ENCODE data around the gene ZEB2. TPM values are rescaled to one million over a fixed set of nuclear protein-coding genes. Genes with fewer than 3 reads are reported as not detected.

ZEB2 gene
- total RNA-seq, 1 experiment from 2014 or later = 15.1 TPM

GRCh38 chr2:144496092-144496976 is 23.6 kb downstream of the ZEB2 start:
- no peak for DNase-seq (ENCODE audit: low read depth)

DNA sequence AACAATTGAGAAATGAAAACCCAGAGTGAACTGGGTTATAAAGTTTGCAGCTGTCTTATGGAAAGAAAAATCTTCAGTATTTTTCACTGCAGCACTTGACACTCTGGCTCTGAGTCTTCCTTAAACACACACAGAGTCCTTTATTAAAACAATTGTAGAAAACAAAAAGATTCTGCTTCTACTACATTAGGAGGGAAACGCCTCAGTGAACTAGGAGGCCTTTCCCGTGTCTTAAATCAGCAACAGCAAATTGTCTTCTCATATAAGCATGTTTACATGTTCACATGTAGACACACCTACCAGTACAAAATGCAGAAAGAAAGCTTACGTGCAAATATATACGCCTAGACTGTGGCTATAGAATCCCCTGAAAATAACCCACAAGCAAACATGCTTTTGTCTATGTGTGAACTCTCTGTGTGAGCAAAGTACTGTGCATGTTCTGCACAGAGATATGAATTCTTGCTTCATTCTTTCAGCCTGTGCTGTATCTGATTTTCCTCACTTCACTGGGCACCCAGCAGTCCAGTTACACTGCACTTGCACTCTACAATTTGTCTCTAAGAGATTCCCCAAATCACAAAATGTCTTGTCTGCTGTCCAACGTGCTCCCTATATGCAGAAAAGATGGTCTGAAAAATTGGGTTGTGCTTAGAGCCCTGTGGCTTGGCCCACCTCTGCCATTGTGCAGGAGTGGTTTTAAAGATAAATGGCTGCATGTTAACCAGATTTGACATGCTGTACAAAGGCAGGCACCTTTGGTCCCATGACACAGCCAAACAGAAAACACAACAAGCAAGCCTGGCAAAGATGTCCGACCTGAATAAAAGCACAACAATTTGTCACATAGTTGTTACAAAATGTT is 24.5 kb downstream of the ZEB2 start:
- no peak for DNase-seq (ENCODE audit: low read depth)

DNA sequence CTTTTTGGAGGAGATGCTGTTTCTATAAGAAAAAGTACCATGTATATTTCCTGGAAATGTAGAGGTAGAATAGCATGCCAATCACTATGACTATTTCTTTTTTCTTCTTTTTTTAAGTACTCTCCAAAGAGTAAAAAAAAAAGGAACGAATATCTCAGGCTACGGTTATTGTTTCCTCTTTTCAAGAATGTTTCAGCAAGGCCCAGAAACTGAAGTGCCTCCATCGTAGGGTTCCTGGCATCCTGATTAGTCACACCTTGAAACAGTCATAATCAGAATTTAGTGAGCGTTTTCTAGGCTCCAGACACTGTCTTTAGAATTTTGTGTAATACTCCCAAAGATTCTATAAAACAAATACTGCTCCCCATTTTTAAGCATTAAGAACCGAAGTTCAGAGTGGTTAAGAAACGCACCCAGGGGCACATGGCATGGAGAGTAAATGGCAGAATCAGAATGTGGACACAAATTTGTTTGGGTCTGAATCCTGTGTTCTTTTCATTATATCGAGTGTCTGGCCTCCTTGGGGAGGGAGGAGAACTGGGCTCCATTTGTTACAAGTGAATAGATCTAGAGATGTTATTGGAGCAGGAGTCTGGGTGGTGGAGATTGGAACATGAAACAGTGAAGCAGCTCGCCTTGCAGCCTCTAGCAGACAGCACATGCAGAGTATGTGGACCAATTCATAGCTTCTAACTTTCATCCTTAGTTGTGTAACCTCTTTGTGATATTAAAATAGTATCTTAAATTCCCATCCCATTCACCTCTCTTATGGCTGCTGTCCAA is 26.7 kb downstream of the ZEB2 start:
- DNase-seq (ENCODE audit: low read depth) = no peak

DNA sequence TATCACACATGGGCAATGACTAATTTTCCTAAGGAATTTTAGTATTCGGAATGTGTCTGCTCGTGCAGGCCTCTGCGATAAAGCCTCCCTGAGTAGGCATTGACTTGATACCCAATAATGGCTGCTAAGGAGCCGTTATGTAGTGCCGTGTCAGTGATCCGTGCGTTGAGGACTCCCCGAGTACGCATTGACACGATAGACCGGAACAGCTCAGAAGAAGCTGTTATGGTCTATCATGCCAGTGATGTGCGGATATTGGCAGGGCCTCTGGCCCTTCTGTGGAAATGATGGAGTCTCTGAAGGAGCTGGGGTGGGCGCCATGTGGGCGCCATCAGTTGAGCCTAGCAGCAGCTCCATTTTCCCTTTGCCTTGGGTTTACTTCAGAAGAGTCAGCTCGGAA is 29.1 kb downstream of the ZEB2 start:
- no peak for DNase-seq (ENCODE audit: low read depth)

DNA sequence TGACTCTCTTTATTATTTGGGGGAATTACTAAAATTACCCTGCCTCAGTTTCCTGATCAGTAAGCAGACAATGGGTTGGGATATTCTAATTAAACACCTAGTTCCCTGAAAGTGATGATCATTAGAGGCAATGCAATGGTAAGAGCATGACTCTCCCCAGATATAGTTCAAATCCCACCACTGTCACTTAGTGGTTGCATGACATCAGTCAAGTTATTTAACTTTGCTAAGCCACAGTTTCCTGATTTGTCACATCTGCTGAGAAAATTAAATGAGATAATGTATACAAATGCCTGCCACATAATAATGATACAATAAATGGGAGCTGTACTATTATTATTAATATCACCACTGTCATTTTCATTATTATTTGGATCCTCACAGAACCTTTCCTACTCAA is 29.9 kb downstream of the ZEB2 start:
- no peak for DNase-seq (ENCODE audit: low read depth)

GRCh38 chr2:144489315-144489916 is 30.5 kb downstream of the ZEB2 start:
- no peak for DNase-seq (ENCODE audit: low read depth)

DNA sequence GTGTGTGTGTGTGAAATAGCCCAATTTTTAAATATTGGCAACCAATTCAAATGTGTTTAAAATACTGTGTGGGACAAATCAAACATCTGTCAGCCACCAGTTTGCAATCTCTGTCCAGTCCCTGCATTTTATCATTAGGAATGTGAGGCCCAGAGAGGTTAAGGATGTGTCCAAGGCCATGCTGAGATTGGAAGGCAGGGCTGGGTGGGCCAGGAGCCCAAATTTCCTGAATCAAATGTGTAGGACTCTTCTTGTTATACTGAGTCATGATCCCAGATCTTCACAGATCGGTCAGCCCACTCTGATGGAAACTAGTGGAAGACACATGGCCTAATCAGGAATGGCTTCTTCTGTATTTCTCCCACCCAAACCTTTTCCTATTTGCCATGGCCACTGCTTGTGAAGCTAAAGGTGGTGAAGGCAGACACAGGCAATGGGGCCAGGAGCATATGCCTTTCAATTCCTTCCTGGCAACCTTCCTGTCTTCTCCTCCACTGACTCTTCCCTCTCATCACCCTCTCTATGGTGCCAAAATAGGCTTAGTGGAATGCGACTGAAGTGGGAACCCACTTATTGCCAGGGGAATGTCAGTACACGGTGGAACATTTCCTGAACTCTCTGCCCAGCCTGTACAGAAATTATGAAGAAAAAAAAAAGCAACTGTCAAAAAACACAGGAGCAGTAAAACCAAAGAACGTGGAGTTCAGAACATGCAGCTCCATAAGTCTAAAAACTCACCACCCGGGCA is 35.5 kb downstream of the ZEB2 start:
- DNase-seq (ENCODE audit: low read depth) = no peak

GRCh38 chr2:144481666-144482065 is 38.3 kb downstream of the ZEB2 start:
- no peak for DNase-seq (ENCODE audit: low read depth)

DNA sequence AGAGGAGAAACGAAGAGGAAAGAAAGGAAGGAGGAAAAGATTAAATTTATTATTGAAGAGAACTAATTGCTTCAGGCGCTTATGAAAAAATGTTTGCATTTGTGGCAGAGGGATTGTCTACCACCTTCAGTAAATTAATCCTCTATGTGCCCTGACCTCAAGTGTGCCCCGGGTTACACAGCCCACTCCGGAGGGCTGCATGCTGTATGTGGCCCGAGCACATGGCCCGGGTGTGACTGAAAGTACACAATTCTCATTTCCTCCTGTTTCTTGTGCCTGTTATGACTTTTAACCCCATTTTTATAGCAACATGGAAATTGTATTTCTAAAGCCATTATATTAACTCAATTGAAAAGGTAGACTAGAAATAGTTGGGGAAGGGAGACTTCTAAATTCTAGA is 38.8 kb downstream of the ZEB2 start:
- DNase-seq (ENCODE audit: low read depth) = no peak

- no peak for DNase-seq (ENCODE audit: low read depth)
Observed at GRCh38 chr2:144480285-144480684, 39.6 kb downstream of the ZEB2 start.

DNA sequence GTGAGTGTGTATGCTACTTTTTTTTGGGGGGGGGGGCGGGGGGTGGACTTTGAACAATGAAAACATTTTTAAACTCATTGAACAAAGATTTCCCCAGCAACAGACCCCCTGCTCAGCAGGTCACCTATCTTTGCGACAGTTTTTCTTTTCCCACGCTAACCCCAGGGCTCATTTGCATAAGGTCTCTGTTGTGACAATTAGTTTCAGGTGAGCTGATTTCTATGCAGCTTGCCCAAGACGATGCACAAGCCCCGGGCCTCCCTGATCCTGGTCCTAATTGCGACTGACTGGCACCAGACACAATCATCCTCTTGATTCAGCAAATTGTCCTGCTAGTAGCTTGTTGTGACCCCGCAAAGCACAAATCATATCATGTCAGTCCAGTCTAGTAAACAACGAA is 40.3 kb downstream of the ZEB2 start:
- no peak for DNase-seq (ENCODE audit: low read depth)

DNA sequence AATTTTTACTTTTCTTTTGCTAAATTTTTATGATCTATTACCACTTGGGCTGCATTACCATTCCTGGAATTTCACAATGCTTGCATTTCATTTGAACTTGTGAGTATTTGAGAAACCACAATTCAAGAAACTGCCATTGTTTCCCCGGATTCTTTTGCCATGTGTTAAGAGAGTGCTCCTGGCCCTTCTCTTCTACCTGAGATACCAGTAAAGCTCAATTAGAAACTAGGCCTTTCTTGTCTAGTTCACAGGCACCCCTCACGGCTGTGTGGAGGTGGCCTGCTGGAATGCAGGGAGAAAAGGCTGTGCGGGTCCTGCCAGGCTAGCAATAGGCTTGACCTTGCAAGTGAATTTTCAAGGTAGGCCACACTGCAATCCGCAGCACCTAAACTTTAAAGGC is 40.8 kb downstream of the ZEB2 start:
- DNase-seq (ENCODE audit: low read depth) = no peak

DNA sequence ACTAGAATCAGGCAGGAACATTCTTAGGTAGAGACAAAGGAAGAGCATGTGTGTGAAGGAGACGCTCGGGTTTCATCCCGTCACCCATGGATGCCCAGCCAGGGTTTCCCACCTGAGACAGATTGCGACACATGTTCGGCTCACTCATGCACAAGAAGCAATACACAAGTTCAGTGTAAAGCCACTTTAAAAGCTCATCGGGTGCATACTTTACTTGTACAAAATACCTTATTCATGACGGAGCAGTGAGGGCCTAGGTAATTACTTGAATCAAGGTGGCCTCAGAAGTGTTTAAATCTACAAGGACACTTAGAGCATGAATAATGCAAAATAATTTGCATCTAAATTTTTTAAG is 42.0 kb downstream of the ZEB2 start:
- DNase-seq (ENCODE audit: low read depth) = no peak

- no peak for DNase-seq (ENCODE audit: low read depth)
Observed at GRCh38 chr2:144477281-144477956, 42.5 kb downstream of the ZEB2 start.

DNA sequence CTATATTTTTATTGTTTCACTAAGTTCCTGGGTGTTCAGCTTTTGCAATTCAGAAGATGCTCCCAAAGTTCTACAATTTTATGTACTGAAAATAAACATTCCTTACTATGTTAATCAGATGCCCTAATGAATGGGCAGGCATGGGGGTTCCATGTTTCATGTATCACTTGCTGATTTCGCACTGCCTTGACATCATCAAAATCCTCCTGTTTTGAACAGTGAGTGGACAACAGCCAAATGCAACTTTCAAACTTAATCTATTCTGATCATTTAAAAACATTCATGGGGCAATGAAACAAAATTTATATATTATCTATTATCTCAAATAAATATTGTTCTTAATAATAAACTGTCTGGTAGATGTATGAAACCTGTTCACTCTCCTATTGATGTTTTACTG is 43.2 kb downstream of the ZEB2 start:
- no peak for DNase-seq (ENCODE audit: low read depth)

- no peak for DNase-seq (ENCODE audit: low read depth)
Observed at GRCh38 chr2:144475569-144476275, 44.2 kb downstream of the ZEB2 start.

- DNase-seq (ENCODE audit: low read depth) = no peak
Observed at GRCh38 chr2:144475044-144475443, 44.9 kb downstream of the ZEB2 start.

GRCh38 chr2:144474017-144474416 is 45.9 kb downstream of the ZEB2 start:
- DNase-seq (ENCODE audit: low read depth) = no peak

- DNase-seq (ENCODE audit: low read depth) = no peak
Observed at GRCh38 chr2:144472911-144473310, 47.0 kb downstream of the ZEB2 start.

GRCh38 chr2:144472046-144472412 is 47.9 kb downstream of the ZEB2 start:
- DNase-seq (ENCODE audit: low read depth) = no peak

Data from Daoy (cell line).